ENCODE results near the gene PPP1R12C.
"Not testable (repeated sequence)": the region's sequence is repeated elsewhere in the genome, so short reads cannot be mapped to it uniquely, and the experiment has no call there.

PPP1R12C gene

GRCh38 chr19:55160128-55160985 lies 42.9 kb upstream of the PPP1R12C start:
- H3K4me3 ChIP-seq (ENCODE audit: low read depth, low read length): no peak overlapping the region
- DNase-seq (ENCODE audit: low read depth): peak; percentile 80
- TF ChIP-seq MAX (IDR thresholded peaks at IDR 0.05; ENCODE audit: low read depth, low read length) (peak; percentile 68), POLR2A (IDR thresholded peaks at IDR 0.05; ENCODE audit: extremely low read depth, insufficient read length) (no peak), MYC (IDR thresholded peaks at IDR 0.05; ENCODE audit: low read depth, low read length) (peak; percentile 66), CTCF (IDR thresholded peaks at IDR 0.05; ENCODE audit: low read depth, low read length) (peak; percentile 57)

GRCh38 chr19:55158848-55159749 lies 41.7 kb upstream of the PPP1R12C start:
- peak; percentile 44 for DNase-seq (ENCODE audit: low read depth)
- TF ChIP-seq MAX (IDR thresholded peaks at IDR 0.05; ENCODE audit: low read depth, low read length): no peak
- no peak for TF ChIP-seq CTCF (IDR thresholded peaks at IDR 0.05; ENCODE audit: low read depth, low read length)
- TF ChIP-seq POLR2A (IDR thresholded peaks at IDR 0.05; ENCODE audit: extremely low read depth, insufficient read length): no peak
- no peak for TF ChIP-seq MYC (IDR thresholded peaks at IDR 0.05; ENCODE audit: low read depth, low read length)
- no peak overlapping the region for H3K4me3 ChIP-seq (ENCODE audit: low read depth, low read length)

GRCh38 chr19:55158423-55158822 lies 41.0 kb upstream of the PPP1R12C start:
- TF ChIP-seq MYC (IDR thresholded peaks at IDR 0.05; ENCODE audit: low read depth, low read length) (no peak), POLR2A (IDR thresholded peaks at IDR 0.05; ENCODE audit: extremely low read depth, insufficient read length) (no peak), CTCF (IDR thresholded peaks at IDR 0.05; ENCODE audit: low read depth, low read length) (no peak), MAX (IDR thresholded peaks at IDR 0.05; ENCODE audit: low read depth, low read length) (no peak)
- no peak overlapping the region for H3K4me3 ChIP-seq (ENCODE audit: low read depth, low read length)

GRCh38 chr19:55157064-55157908 lies 39.8 kb upstream of the PPP1R12C start, which contains the start of gene TNNI3:
Gene TNNI3, minus strand, starts transcription at chr19:55157732. Its CDS starts 143 bp downstream, at chr19:55157589.
- no peak for TF ChIP-seq MYC (IDR thresholded peaks at IDR 0.05; ENCODE audit: low read depth, low read length)
- no peak for TF ChIP-seq POLR2A (IDR thresholded peaks at IDR 0.05; ENCODE audit: extremely low read depth, insufficient read length)
- TF ChIP-seq MAX (IDR thresholded peaks at IDR 0.05; ENCODE audit: low read depth, low read length): no peak
- DNase-seq (ENCODE audit: low read depth): no peak
- H3K4me3 ChIP-seq (ENCODE audit: low read depth, low read length): no peak within 1 kb of the TSS

More at GRCh38 chr19:55158423-55158822, 41.0 kb upstream of the PPP1R12C start:
- DNase-seq (ENCODE audit: low read depth): no peak

GRCh38 chr19:55156202-55157063 lies 39.0 kb upstream of the PPP1R12C start:
- no peak for DNase-seq (ENCODE audit: low read depth)
- no peak overlapping the region for H3K4me3 ChIP-seq (ENCODE audit: low read depth, low read length)
- TF ChIP-seq MAX (IDR thresholded peaks at IDR 0.05; ENCODE audit: low read depth, low read length) (no peak), CTCF (IDR thresholded peaks at IDR 0.05; ENCODE audit: low read depth, low read length) (no peak), POLR2A (IDR thresholded peaks at IDR 0.05; ENCODE audit: extremely low read depth, insufficient read length) (no peak), MYC (IDR thresholded peaks at IDR 0.05; ENCODE audit: low read depth, low read length) (no peak)

- not testable (repeated sequence) for DNase-seq (ENCODE audit: low read depth); H3K4me3 ChIP-seq (ENCODE audit: low read depth, low read length)
Measured at GRCh38 chr19:55155784-55156183, 38.3 kb upstream of the PPP1R12C start.

All from NB4 (cell line).